Esophagus muscularis mucosa (tissue), 3 donors: Measurements from ENCODE around the gene RTL10.

Experiments used
- EP300 ChIP-seq: sonication (generic); formaldehyde crosslinking; IDR thresholded peaks from one replicate; pipeline ENCODE4 v1.6.1; 2017; ENCODE audit warnings: antibody characterized with exemption
- POLR2A ChIP-seq: fragments of 450-650 bp; IDR thresholded peaks from one replicate; pipeline ENCODE4 v1.6.1; 2017; ENCODE audit warnings: antibody characterized with exemption, moderate library complexity, mild to moderate bottlenecking, low read depth
- POLR2AphosphoS5 ChIP-seq, 2 donors: sonication (generic); formaldehyde crosslinking; IDR thresholded peaks; one replicate each; pipeline ENCODE4 v1.6.1; 2017; ENCODE audit warnings: antibody characterized with exemption in 2 of 2

GRCh38 chr22:19869497-19870152 lies 15.0 kb upstream of the RTL10 start:
- no peak for TF ChIP-seq POLR2AphosphoS5 (IDR thresholded peaks at IDR 0.05)
- no peak for TF ChIP-seq POLR2A
- no peak for TF ChIP-seq EP300
